ENCODE results near the gene PIK3C2G.

DNA sequence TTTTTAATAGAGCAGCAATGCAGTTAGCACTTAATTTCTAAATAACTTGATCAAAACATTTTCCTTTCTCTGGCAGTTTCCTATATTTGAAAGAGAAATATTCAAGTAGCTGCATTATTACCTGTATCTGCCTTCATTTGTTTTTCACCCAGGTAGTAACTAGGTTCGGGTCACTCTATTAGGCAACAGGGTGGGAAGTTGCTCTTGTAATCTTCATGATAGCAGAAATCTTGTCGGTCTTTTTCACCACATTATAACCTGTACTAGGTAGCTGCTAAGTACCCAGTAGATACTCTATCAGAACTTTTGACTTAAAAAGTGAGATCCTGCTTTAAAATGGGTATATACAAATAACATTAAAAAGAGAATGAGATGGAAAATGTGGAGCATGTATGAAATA lies 2.4 kb upstream of the PIK3C2G start:
- TF ChIP-seq, protein P1, sequence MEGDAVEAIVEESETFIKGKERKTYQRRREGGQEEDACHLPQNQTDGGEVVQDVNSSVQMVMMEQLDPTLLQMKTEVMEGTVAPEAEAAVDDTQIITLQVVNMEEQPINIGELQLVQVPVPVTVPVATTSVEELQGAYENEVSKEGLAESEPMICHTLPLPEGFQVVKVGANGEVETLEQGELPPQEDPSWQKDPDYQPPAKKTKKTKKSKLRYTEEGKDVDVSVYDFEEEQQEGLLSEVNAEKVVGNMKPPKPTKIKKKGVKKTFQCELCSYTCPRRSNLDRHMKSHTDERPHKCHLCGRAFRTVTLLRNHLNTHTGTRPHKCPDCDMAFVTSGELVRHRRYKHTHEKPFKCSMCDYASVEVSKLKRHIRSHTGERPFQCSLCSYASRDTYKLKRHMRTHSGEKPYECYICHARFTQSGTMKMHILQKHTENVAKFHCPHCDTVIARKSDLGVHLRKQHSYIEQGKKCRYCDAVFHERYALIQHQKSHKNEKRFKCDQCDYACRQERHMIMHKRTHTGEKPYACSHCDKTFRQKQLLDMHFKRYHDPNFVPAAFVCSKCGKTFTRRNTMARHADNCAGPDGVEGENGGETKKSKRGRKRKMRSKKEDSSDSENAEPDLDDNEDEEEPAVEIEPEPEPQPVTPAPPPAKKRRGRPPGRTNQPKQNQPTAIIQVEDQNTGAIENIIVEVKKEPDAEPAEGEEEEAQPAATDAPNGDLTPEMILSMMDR (conservative IDR thresholded peaks at IDR 0.05; ENCODE audit: low read depth, low read length) = no peak
- no peak for TF ChIP-seq EZH2 (IDR thresholded peaks at IDR 0.05; ENCODE audit: low read length, unreplicated experiment)

All from PC-3 (cell line).